ENCODE results near the gene ANKRD35. TPM values are rescaled to one million over a fixed set of nuclear protein-coding genes. Genes with fewer than 3 reads are reported as not detected.
"Not testable (repeated sequence)": the region's sequence is repeated elsewhere in the genome, so short reads cannot be mapped to it uniquely, and the experiment has no call there.

ANKRD35 gene
- total RNA-seq, 6 experiments from 2014 or later = 1.1 to 2.5 (median 1.6) TPM

DNA sequence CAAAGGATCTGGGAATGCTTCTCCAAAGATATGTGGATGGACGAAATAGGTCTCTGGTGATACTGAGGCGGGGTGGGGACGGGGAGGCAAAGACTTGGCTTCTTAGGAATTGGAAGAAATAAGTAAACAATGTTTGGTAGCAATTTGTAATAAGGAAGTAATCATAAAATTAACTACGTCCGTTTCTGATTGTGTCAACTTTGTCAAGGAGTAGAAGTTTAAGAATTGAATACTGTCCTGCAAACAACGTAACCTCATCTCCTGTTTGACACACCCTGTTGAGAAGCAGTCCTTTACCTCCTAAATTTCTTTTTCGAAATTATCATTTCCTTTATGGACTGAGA lies 61.2 kb downstream of the ANKRD35 start:
- Histone ChIP-seq H3K9me3 (no peaks in the 10 kb centered on the region), H3K27me3 (no peaks in the 10 kb centered on the region), H3K36me3 (peaks cover 0 to 39% (median 17%) of the 10 kb centered on the region in 4 donors), H3K27ac (peak overlapping the region; percentile 93 to 95 (median 93)), H3K4me3 (peak overlapping the region; percentile 57 to 96 (median 75)), H3K4me1 (peaks cover 0 to 11% (median 5%) of the 10 kb centered on the region in 4 donors)
- TF ChIP-seq, protein P1, sequence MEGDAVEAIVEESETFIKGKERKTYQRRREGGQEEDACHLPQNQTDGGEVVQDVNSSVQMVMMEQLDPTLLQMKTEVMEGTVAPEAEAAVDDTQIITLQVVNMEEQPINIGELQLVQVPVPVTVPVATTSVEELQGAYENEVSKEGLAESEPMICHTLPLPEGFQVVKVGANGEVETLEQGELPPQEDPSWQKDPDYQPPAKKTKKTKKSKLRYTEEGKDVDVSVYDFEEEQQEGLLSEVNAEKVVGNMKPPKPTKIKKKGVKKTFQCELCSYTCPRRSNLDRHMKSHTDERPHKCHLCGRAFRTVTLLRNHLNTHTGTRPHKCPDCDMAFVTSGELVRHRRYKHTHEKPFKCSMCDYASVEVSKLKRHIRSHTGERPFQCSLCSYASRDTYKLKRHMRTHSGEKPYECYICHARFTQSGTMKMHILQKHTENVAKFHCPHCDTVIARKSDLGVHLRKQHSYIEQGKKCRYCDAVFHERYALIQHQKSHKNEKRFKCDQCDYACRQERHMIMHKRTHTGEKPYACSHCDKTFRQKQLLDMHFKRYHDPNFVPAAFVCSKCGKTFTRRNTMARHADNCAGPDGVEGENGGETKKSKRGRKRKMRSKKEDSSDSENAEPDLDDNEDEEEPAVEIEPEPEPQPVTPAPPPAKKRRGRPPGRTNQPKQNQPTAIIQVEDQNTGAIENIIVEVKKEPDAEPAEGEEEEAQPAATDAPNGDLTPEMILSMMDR (IDR thresholded peaks at IDR 0.05) = no peak
- no peak for TF ChIP-seq POLR2A (IDR thresholded peaks at IDR 0.05)
- intact Hi-C loops (cut with DNase I) = no loop called here
- ATAC-seq (no peak), DNase-seq (no peak)
- WGBS (ENCODE audit: insufficient coverage, low coverage, low lambda C conversion rate, missing lambda C conversion rate) = 0% methylated on average over 7 of the region's 7 CpGs

DNA sequence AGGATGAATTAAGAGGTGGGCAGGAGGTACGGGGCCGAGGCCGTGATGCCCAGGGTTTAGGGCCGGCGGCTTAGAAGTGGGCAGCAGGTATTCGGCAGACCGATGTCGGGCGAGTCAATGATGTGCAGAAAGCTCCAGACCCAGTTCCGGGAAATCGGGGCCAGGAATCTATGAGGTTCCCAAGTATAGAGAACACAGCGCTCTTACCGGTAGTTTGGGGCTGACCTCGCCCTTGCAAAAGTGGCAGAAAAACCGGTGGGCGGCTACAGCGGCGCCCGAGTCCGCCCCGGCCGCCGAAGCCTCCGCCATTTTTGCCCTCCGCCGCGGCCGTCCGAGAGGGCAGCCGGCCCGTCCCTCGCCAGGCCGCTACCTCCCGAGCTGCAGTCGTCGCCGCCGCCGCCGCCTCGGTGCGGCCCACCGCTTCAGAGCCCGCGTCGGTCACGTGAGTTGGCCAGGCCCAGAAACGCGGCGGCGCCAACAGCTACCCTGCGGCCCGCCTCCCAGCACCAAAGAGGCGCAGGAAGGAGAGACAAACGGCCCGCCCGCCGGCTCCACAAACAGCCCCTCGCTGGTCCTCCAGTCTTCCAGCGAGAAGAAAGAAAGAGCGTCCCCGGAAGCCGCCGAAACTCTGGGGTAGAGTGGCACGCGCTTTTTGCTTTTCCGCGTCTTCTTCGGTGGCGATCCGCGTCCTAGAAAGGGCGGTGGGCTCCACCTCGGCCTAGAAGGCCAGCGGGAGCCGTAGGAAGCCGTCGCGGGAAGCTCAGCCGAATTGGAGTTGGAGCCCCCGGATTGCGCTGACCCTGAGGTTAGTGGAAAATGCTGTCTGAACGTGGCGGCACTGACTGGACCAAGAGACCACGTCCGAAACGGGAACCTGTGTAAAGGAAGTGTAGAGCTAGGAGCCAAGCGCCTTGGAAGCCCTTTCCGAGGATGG lies 61.8 kb downstream of the ANKRD35 start, which contains the start of the genes POLR3C and RNF115:
Gene POLR3C, plus strand, starts transcription at position 636 of the 934 bp plus-strand sequence. CDS start 1,577 bp downstream, outside the sequence.
Gene RNF115, minus strand, starts transcription at position 531 of the 934 bp plus-strand sequence. Its CDS starts 222 bp downstream, at position 309.
- H3K4me3 ChIP-seq = peak within 1 kb of the TSS; percentile 57 to 96 (median 75)
- under 1% methylated on average over 26 of the region's 89 CpGs for WGBS (ENCODE audit: insufficient coverage, low coverage, low lambda C conversion rate, missing lambda C conversion rate)
- H3K36me3 ChIP-seq = peaks cover 0 to 33% (median 13%) of the 10 kb centered on the region in 4 donors
- H3K27me3 ChIP-seq = no peaks in the 10 kb centered on the region
- peak; percentile 83 to 95 (median 95) for ATAC-seq
- H3K4me1 ChIP-seq = peaks cover 0 to 11% (median 5%) of the 10 kb centered on the region in 4 donors
- peak within 1 kb of the TSS; percentile 93 to 95 (median 93) for H3K27ac ChIP-seq
- DNase-seq = peak; percentile 91 to 96 (median 95)
- peak; percentile 98 for TF ChIP-seq POLR2A (IDR thresholded peaks at IDR 0.05)
- TF ChIP-seq, protein P1 (IDR thresholded peaks at IDR 0.05) = no peak
- H3K9me3 ChIP-seq = no peaks in the 10 kb centered on the region
- intact Hi-C loops (cut with DNase I) = no loop called here

DNA sequence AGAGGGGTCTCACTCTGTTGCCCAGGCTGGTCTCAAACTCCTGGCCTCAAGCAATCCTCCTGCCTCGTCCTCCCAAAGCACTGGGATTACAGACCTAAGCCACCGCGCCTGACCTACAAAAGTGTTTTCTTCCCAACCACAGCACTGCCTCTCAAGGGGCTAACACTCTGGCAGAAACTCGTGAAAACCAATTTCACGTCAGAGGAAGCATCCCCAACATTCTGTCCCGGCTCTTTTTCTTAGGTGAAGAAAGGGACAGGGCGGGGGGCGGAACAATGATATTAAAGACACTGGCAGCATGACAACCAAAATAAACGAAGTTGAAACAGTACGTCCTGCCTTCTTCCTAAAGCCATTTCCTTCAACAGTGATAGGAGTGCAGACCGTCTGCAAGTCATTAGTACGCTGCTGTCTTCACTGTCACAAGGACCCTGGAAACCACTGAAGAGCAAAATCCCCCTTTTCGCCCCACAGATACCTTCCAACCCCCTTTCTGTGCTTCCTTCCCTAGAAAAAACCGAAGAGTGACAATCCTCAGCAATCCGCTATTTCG lies 62.8 kb downstream of the ANKRD35 start:
- intact Hi-C loops (cut with DNase I); H3K9me3 ChIP-seq; H3K27ac ChIP-seq; H3K4me3 ChIP-seq; H3K27me3 ChIP-seq; DNase-seq: not testable (repeated sequence)
- peak in 1 of 4 donors; percentile 16 for ATAC-seq
- peaks cover 0 to 23% (median 8%) of the 10 kb centered on the region in 4 donors for H3K36me3 ChIP-seq
- H3K4me1 ChIP-seq = peaks cover 0 to 11% (median 5%) of the 10 kb centered on the region in 4 donors
- no CpG with 5 or more reads among the region's 16 CpGs for WGBS (ENCODE audit: insufficient coverage, low coverage, low lambda C conversion rate, missing lambda C conversion rate)

DNA sequence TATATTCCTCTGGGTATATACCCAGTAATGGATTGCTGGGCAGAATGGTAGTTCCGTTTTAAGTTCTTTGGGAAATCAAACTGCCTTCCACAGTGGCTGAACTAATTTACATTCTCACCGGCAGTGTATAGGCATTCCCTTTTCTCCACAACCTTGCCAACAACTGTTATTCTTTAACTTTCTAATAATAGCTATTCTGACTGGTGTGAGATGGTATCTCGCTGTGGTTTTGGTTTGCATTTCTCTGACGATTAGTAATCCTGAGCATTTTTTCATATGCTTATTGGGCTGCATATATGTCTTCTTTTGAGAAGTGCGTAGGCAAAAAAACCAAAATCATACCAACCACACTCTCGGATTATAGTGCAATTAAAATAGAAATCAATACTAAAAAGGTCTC lies 67.6 kb downstream of the ANKRD35 start:
- intact Hi-C loops (cut with DNase I) = not testable (repeated sequence)

More for the DNA sequence above, 67.6 kb downstream of the ANKRD35 start:
- H3K36me3 ChIP-seq, H3K27me3 ChIP-seq, ATAC-seq, DNase-seq, H3K4me3 ChIP-seq, H3K4me1 ChIP-seq, H3K27ac ChIP-seq, H3K9me3 ChIP-seq: not testable (repeated sequence)
- 40% methylated on average over 1 of the region's 6 CpGs for WGBS (ENCODE audit: insufficient coverage, low coverage, low lambda C conversion rate, missing lambda C conversion rate)

Small RNA genes within 50 kb of the gene (microRNA-seq; reads per million reads assigned to microRNA genes)
- 0.58 to 1.3 reads per million in 2 donors for gene MIR6736

Small RNA genes within 50 kb of the gene (small RNA-seq; reads per million reads assigned to genes)
- gene MIR6736 = 0 reads per million in 2 experiments

Other genes starting within 250 kb of the ANKRD35 start
- 100 to 1,000 TPM in 2 of 6 experiments, 10 to 100 TPM in 4; 64.8 to 117 (median 79.2) TPM for gene PDZK1, start 178.5 kb downstream of the ANKRD35 start, total RNA-seq
- gene CD160, start 166.4 kb downstream of the ANKRD35 start, total RNA-seq = 1 to 10 TPM in 2 of 6 experiments, under 1 TPM in 2, not detected in 2; 0.19 to 1.5 (median 0.91) TPM
- gene RNF115, start 61.8 kb downstream of the ANKRD35 start, total RNA-seq = 10 to 100 TPM in 2 of 6 experiments, 1 to 10 TPM in 4; 5.3 to 10.3 (median 8.0) TPM
- 10 to 100 TPM in 3 of 6 experiments, 1 to 10 TPM in 3; 7.7 to 17.0 (median 11.2) TPM for gene POLR3C, start 61.7 kb downstream of the ANKRD35 start, total RNA-seq
- gene NUDT17, start 40.2 kb downstream of the ANKRD35 start, total RNA-seq = 1 to 10 TPM in 3 of 6 experiments, under 1 TPM in 3; 0.51 to 2.2 (median 1.0) TPM
- gene PIAS3, start 26.8 kb downstream of the ANKRD35 start, total RNA-seq = 1 to 10 TPM; 5.5 to 8.9 (median 6.7) TPM
- gene ITGA10, start 24.2 kb upstream of the ANKRD35 start, total RNA-seq = 1 to 10 TPM in 3 of 6 experiments, under 1 TPM in 3; 0.50 to 2.3 (median 0.85) TPM
- 10 to 100 TPM; 12.3 to 23.0 (median 15.2) TPM for gene PEX11B, start 32.9 kb upstream of the ANKRD35 start, total RNA-seq
- 10 to 100 TPM; 41.1 to 68.4 (median 56.3) TPM for gene RBM8A, start 41.6 kb upstream of the ANKRD35 start, total RNA-seq
- gene LIX1L, start 72.2 kb upstream of the ANKRD35 start, total RNA-seq = 10 to 100 TPM; 10.6 to 11.9 (median 11.0) TPM
- gene ANKRD34A, start 78.7 kb upstream of the ANKRD35 start, total RNA-seq = under 1 TPM in 5 of 6 experiments, not detected in 1; 0.14 to 0.88 (median 0.22) TPM
- gene POLR3GL, start 78.8 kb upstream of the ANKRD35 start, total RNA-seq = 10 to 100 TPM in 4 of 6 experiments, 1 to 10 TPM in 2; 8.4 to 14.3 (median 11.9) TPM
- 100 to 1,000 TPM in 3 of 6 experiments, 10 to 100 TPM in 3; 56.3 to 398 (median 134) TPM for gene TXNIP, start 110.7 kb upstream of the ANKRD35 start, total RNA-seq
- gene HJV, start 135.9 kb upstream of the ANKRD35 start, total RNA-seq = 100 to 1,000 TPM in 4 of 6 experiments, 10 to 100 TPM in 2; 53.0 to 215 (median 109) TPM